Measurements from ENCODE around the gene SCFD1. TPM values are rescaled to one million over a fixed set of nuclear protein-coding genes. Genes with fewer than 3 reads are reported as not detected.

The SCFD1 gene
- total RNA-seq, 2 experiments from 2014 or later: 47.5 to 55.3 TPM

DNA sequence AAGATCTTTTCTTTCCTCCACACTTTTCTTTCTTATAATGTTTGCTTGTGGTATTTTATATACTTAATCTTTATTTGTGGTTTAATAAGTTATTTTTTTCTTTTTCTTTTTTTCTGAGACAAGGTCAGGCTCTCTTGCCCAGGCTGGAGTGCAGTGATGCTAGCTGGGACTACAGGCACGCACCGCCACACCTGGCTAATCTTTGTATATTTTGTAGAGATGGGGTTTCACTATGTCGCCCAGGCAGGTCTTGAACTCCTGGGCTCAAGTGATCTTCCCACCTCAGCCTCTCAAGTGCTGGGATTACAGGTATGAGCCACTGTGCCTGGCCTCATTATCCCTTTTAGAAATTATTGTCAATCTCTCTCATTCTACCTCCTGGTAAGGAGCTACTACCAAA is 87.1 kb downstream of the SCFD1 start:
- intact Hi-C loops (cut with DNase I, micrococcal nuclease): no loop called here
- no peak overlapping the region for H3K27ac Mint-ChIP-seq
- POLR2A ChIA-PET: no interaction called here
- no peaks in the 10 kb centered on the region for H3K9me3 Mint-ChIP-seq (ENCODE audit: low read depth)
- H3K27me3 Mint-ChIP-seq: no peaks in the 10 kb centered on the region
- peaks cover 14% of the 10 kb centered on the region for H3K36me3 Mint-ChIP-seq (ENCODE audit: low read depth)
- DNase-seq (no peak), ATAC-seq (no peak)
- H3K4me3 Mint-ChIP-seq: no peak overlapping the region
- no peaks in the 10 kb centered on the region for H3K4me1 Mint-ChIP-seq
- CTCF ChIA-PET: no interaction called here

- Mint-ChIP-seq H3K27me3 (no peaks in the 10 kb centered on the region), H3K27ac (no peak overlapping the region), H3K36me3 (ENCODE audit: low read depth) (peaks cover 11% of the 10 kb centered on the region), H3K4me3 (no peak overlapping the region), H3K4me1 (no peaks in the 10 kb centered on the region), H3K9me3 (ENCODE audit: low read depth) (no peaks in the 10 kb centered on the region)
- ATAC-seq (no peak), DNase-seq (no peak)
- ChIA-PET POLR2A (no interaction called here), CTCF (no interaction called here)
- intact Hi-C loops (cut with DNase I, micrococcal nuclease): no loop called here
These were observed 88.8 kb downstream of the SCFD1 start for GRCh38 chr14:30710876-30711275.

GRCh38 chr14:30719137-30719536 is 97.0 kb downstream of the SCFD1 start:
- ChIA-PET POLR2A (no interaction called here), CTCF (interaction anchor here (0.6 kb wide), 1 partner anchor 320 kb away, joined by 3 read pairs; no protein-coding TSS in a partner anchor)
- no peaks in the 10 kb centered on the region for H3K9me3 Mint-ChIP-seq (ENCODE audit: low read depth)
- H3K27me3 Mint-ChIP-seq: no peaks in the 10 kb centered on the region
- ATAC-seq (no peak), DNase-seq (no peak)
- no peak overlapping the region for H3K27ac Mint-ChIP-seq
- no peaks in the 10 kb centered on the region for H3K4me1 Mint-ChIP-seq
- intact Hi-C loops (cut with DNase I, micrococcal nuclease): no loop called here
- H3K4me3 Mint-ChIP-seq: no peak overlapping the region
- H3K36me3 Mint-ChIP-seq (ENCODE audit: low read depth): peaks cover 24% of the 10 kb centered on the region

- H3K27me3 Mint-ChIP-seq: no peaks in the 10 kb centered on the region
- ChIA-PET POLR2A (no interaction called here), CTCF (no interaction called here)
- peaks cover 72% of the 10 kb centered on the region for H3K36me3 Mint-ChIP-seq (ENCODE audit: low read depth)
- intact Hi-C loops (cut with DNase I, micrococcal nuclease): no loop called here
- H3K4me3 Mint-ChIP-seq: no peak overlapping the region
- H3K27ac Mint-ChIP-seq: no peak overlapping the region
- peaks cover 8% of the 10 kb centered on the region for H3K9me3 Mint-ChIP-seq (ENCODE audit: low read depth)
- DNase-seq: no peak
- H3K4me1 Mint-ChIP-seq: peaks cover 6% of the 10 kb centered on the region
- ATAC-seq: no peak
These were observed 103.6 kb downstream of the SCFD1 start for GRCh38 chr14:30725763-30726162.

- ChIA-PET POLR2A (no interaction called here), CTCF (no interaction called here)
- H3K27me3 Mint-ChIP-seq: no peaks in the 10 kb centered on the region
- H3K4me1 Mint-ChIP-seq: peaks cover 6% of the 10 kb centered on the region
- peaks cover 8% of the 10 kb centered on the region for H3K9me3 Mint-ChIP-seq (ENCODE audit: low read depth)
- no peak overlapping the region for H3K27ac Mint-ChIP-seq
- DNase-seq (no peak), ATAC-seq (no peak)
- peaks cover 68% of the 10 kb centered on the region for H3K36me3 Mint-ChIP-seq (ENCODE audit: low read depth)
- intact Hi-C loops (cut with DNase I, micrococcal nuclease): no loop called here
- no peak overlapping the region for H3K4me3 Mint-ChIP-seq
These were observed 106.4 kb downstream of the SCFD1 start for GRCh38 chr14:30728471-30728870.

DNA sequence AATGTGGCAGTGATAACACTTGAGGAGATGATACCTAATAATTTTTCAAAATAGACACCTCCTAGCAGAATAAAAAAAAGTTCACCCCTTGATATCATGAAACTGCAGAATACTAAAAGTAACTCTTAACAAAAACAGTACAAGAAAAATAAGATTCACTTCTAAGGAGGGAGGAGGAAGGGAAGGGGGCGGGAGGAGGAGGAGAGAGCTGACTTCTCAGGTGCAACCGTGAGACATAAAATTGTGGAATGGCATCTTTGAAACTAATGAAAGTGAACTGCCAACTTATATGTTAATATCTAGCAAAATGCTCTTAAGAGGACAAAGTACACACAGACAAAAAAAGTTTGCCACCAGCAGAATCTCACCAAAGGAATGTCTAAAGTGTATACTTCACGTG is 115.8 kb downstream of the SCFD1 start:
- CTCF ChIA-PET: no interaction called here
- H3K9me3 Mint-ChIP-seq (ENCODE audit: low read depth): no peaks in the 10 kb centered on the region
- no peaks in the 10 kb centered on the region for H3K27me3 Mint-ChIP-seq
- peaks cover 7% of the 10 kb centered on the region for H3K36me3 Mint-ChIP-seq (ENCODE audit: low read depth)
- POLR2A ChIA-PET: no interaction called here
- H3K4me1 Mint-ChIP-seq: no peaks in the 10 kb centered on the region
- intact Hi-C loops (cut with DNase I, micrococcal nuclease): no loop called here
- no peak overlapping the region for H3K4me3 Mint-ChIP-seq
- DNase-seq (no peak), ATAC-seq (no peak)
- no peak overlapping the region for H3K27ac Mint-ChIP-seq

DNA sequence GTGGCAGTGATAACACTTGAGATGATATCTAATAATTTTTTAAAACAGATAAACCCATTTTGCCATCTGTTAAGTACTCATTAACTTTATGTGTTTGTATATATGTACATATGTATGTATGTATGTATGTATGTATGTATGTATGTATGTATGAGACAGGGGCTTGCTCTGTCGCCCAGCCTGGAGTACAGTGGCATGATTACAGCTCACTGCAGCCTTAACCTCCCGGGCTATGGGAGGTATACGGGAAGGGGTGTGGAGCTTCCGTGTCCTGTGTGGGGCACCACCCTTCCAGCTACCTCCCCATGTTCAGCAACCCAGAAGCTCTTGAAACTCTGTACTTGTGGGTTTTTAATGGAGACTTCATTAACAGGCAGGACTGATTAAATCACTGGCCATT is 116.9 kb downstream of the SCFD1 start:
- H3K27me3 Mint-ChIP-seq: no peaks in the 10 kb centered on the region
- peaks cover 3% of the 10 kb centered on the region for H3K36me3 Mint-ChIP-seq (ENCODE audit: low read depth)
- no peaks in the 10 kb centered on the region for H3K4me1 Mint-ChIP-seq
- ATAC-seq: no peak
- POLR2A ChIA-PET: no interaction called here
- no peak overlapping the region for H3K27ac Mint-ChIP-seq
- no peak overlapping the region for H3K4me3 Mint-ChIP-seq
- intact Hi-C loops (cut with DNase I, micrococcal nuclease): no loop called here
- CTCF ChIA-PET: no interaction called here
- no peak for DNase-seq
- H3K9me3 Mint-ChIP-seq (ENCODE audit: low read depth): no peaks in the 10 kb centered on the region

- CTCF ChIA-PET: interaction anchor here (0.6 to 0.7 kb wide), 2 partner anchors 126 to 898 kb away, joined by 3 read pairs; partner anchors contain the start of gene COCH
- no peak for ATAC-seq
- POLR2A ChIA-PET: no interaction called here
- DNase-seq: no peak
- H3K27ac Mint-ChIP-seq: no peak overlapping the region
- intact Hi-C loops (cut with DNase I, micrococcal nuclease): no loop called here
- no peaks in the 10 kb centered on the region for H3K9me3 Mint-ChIP-seq (ENCODE audit: low read depth)
- H3K36me3 Mint-ChIP-seq (ENCODE audit: low read depth): no peaks in the 10 kb centered on the region
- H3K4me1 Mint-ChIP-seq: no peaks in the 10 kb centered on the region
- H3K4me3 Mint-ChIP-seq: no peak overlapping the region
- H3K27me3 Mint-ChIP-seq: peaks cover 2% of the 10 kb centered on the region
These were observed 126.2 kb downstream of the SCFD1 start for GRCh38 chr14:30748343-30748742.

GRCh38 chr14:30751646-30752416 is 129.7 kb downstream of the SCFD1 start:
- ATAC-seq: no peak

GRCh38 chr14:30753452-30753851 is 131.3 kb downstream of the SCFD1 start:
- Mint-ChIP-seq H3K4me1 (no peaks in the 10 kb centered on the region), H3K4me3 (no peak overlapping the region), H3K27me3 (peaks cover 2% of the 10 kb centered on the region), H3K9me3 (ENCODE audit: low read depth) (no peaks in the 10 kb centered on the region), H3K27ac (no peak overlapping the region), H3K36me3 (ENCODE audit: low read depth) (no peaks in the 10 kb centered on the region)
- DNase-seq: no peak
- no peak for ATAC-seq
- ChIA-PET POLR2A (no interaction called here), CTCF (no interaction called here)
- intact Hi-C loops (cut with DNase I, micrococcal nuclease): no loop called here

More at GRCh38 chr14:30751646-30752416, 129.7 kb downstream of the SCFD1 start:
- H3K27ac Mint-ChIP-seq: no peak overlapping the region
- ChIA-PET POLR2A (no interaction called here), CTCF (interaction anchor here (0.7 to 0.9 kb wide), 2 partner anchors 15 to 127 kb away, joined by 3 to 4 read pairs; no protein-coding TSS in a partner anchor)
- peaks cover 2% of the 10 kb centered on the region for H3K27me3 Mint-ChIP-seq
- H3K9me3 Mint-ChIP-seq (ENCODE audit: low read depth): no peaks in the 10 kb centered on the region
- DNase-seq: peak; percentile 25
- intact Hi-C loops (cut with DNase I, micrococcal nuclease): no loop called here
- no peak overlapping the region for H3K4me3 Mint-ChIP-seq
- no peaks in the 10 kb centered on the region for H3K4me1 Mint-ChIP-seq
- no peaks in the 10 kb centered on the region for H3K36me3 Mint-ChIP-seq (ENCODE audit: low read depth)

- H3K9me3 Mint-ChIP-seq (ENCODE audit: low read depth): no peaks in the 10 kb centered on the region
- peaks cover 4% of the 10 kb centered on the region for H3K27me3 Mint-ChIP-seq
- H3K27ac Mint-ChIP-seq: no peak overlapping the region
- ChIA-PET POLR2A (no interaction called here), CTCF (no interaction called here)
- intact Hi-C loops (cut with DNase I, micrococcal nuclease): no loop called here
- ATAC-seq: no peak
- DNase-seq: no peak
- H3K36me3 Mint-ChIP-seq (ENCODE audit: low read depth): no peaks in the 10 kb centered on the region
- no peaks in the 10 kb centered on the region for H3K4me1 Mint-ChIP-seq
- no peak overlapping the region for H3K4me3 Mint-ChIP-seq
These were observed 132.7 kb downstream of the SCFD1 start for GRCh38 chr14:30754778-30755177.

DNA sequence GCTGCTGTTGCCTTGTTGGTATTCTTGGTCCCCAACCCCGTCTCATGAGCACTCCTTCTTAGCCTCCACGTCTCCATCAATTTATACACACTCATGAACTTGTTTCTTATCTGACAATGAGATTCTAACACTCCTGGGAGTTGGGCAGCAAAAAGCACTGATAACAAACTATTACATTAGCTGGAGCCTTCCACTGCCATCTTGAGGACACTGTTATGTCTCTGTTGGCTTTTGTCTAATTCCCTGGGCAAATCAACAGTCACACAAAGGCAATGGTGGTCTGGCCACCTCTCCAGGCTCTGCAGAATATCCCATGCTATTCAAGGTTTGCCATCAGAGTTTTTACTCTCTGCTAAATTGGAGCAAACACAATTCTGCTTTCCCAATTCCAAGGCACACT is 134.5 kb downstream of the SCFD1 start:
- DNase-seq (no peak), ATAC-seq (no peak)
- Mint-ChIP-seq H3K4me1 (no peaks in the 10 kb centered on the region), H3K27ac (no peak overlapping the region), H3K27me3 (peaks cover 4% of the 10 kb centered on the region), H3K9me3 (ENCODE audit: low read depth) (peaks cover 2% of the 10 kb centered on the region), H3K4me3 (no peak overlapping the region), H3K36me3 (ENCODE audit: low read depth) (no peaks in the 10 kb centered on the region)
- intact Hi-C loops (cut with DNase I, micrococcal nuclease): no loop called here
- ChIA-PET CTCF (no interaction called here), POLR2A (no interaction called here)

All from activated CD4-positive, alpha-beta T cell treated with anti-CD3 and anti-CD28 coated beads for 36 hours (primary cell).